GM10248 (cell line): ENCODE measurements around the gene ZNF653.

Experiments used
- CTCF ChIA-PET: fragments of 300-600 bp; sonication (Branson Sonifier 250); formaldehyde crosslinking; extraction: SDS; loops from one replicate; lab custom pipeline; 2021; ENCODE audit warnings: antibody characterized with exemption; lab: Yijun Ruan, JAX
- POLR2A ChIA-PET: fragments of 350-650 bp; sonication (Branson Sonifier 250); formaldehyde crosslinking; extraction: SDS; loops from one replicate; lab custom pipeline; 2020; ENCODE audit warnings: antibody characterized with exemption; lab: Yijun Ruan, JAX
- DNase-seq: peaks from one replicate; pipeline ENCODE4 v3.0.0; 2012; ENCODE audit errors: extremely low spot score
- TF ChIP-seq, protein P1 (sequence below): IDR thresholded peaks from 2 replicates; pipeline ENCODE4 v1.5.1; 2012; ENCODE audit warnings: mild to moderate bottlenecking, low read depth; ENCODE audit errors: extremely low read depth, missing control alignments, control extremely low read depth

Gene ZNF653

DNA sequence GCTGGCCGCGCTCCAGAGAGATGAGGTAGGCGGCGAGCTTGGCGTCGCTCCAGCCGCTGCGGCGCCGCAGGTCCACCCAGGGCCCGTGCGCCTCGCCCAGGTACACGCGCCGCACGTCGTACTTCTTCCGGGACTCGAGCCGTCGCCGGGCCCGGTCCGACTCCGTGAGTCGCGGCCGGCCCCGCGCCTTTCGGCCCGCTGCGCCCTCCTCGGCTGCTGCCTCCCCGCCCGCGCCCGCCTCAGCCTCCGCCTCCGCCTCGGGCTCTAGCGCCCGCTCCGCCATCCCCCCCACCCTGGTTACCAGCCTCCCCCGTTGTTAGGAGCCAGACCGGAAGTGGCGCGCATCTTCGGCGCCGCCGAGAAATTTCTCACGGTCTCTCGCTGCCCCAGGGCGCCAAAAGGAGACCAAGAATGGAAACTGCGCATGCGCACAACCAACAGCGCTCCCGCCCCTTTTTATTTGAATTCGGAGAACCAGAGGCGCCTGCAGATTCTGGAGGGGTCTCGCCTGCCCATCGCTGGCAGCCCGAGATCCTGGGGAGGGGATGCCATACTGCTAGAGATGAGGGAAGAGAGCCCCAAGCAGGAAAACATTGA, at the start of gene ZNF653:
Gene ZNF653, minus strand, starts transcription at position 336 of the 597 bp plus-strand sequence. Its CDS starts 53 bp downstream, at position 283.
- peak; percentile 97 for DNase-seq
- ChIA-PET CTCF (interaction anchor here (1.4 kb wide), 1 partner anchor 23 kb away, joined by 5 read pairs; no protein-coding TSS in a partner anchor), POLR2A (no interaction called here)
- TF ChIP-seq, protein P1, sequence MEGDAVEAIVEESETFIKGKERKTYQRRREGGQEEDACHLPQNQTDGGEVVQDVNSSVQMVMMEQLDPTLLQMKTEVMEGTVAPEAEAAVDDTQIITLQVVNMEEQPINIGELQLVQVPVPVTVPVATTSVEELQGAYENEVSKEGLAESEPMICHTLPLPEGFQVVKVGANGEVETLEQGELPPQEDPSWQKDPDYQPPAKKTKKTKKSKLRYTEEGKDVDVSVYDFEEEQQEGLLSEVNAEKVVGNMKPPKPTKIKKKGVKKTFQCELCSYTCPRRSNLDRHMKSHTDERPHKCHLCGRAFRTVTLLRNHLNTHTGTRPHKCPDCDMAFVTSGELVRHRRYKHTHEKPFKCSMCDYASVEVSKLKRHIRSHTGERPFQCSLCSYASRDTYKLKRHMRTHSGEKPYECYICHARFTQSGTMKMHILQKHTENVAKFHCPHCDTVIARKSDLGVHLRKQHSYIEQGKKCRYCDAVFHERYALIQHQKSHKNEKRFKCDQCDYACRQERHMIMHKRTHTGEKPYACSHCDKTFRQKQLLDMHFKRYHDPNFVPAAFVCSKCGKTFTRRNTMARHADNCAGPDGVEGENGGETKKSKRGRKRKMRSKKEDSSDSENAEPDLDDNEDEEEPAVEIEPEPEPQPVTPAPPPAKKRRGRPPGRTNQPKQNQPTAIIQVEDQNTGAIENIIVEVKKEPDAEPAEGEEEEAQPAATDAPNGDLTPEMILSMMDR: no peak

DNA sequence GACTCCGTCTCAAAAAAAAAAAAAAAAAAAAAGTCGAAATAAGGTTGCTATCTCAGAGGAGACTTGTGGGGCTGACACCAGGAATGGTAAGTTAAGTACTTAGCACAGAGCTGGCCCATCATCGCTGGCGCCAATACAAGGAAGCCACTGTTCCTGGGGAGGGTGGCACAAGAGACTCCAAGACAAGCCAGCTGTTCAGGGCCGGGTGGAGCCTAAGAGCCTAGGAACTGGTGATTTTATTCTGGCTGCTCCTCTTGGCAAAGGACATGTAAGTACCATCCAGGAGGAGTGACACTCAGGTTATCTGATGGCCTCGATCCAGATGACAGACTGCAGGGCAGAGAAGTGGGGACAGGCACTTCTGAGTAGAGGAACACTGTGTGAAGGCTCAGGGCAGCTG, 49.6 kb upstream of the ZNF653 start:
- no peak for DNase-seq
- TF ChIP-seq, protein P1: no peak
- ChIA-PET POLR2A (interaction anchor here (0.6 to 0.7 kb wide), 2 partner anchors 357 to 439 kb away, joined by 4 to 5 read pairs; no protein-coding TSS in a partner anchor), CTCF (interaction anchor here (1.3 to 2.0 kb wide), 3 partner anchors 9 to 180 kb away, joined by 3 to 8 read pairs (median 3); no protein-coding TSS in a partner anchor)

- ChIA-PET POLR2A (no interaction called here), CTCF (interaction anchor here (0.8 to 2.0 kb wide), 3 partner anchors 18 to 179 kb away, joined by 3 to 8 read pairs (median 3); no protein-coding TSS in a partner anchor)
- TF ChIP-seq, protein P1: no peak
- peak; percentile 56 for DNase-seq
Observed at GRCh38 chr19:11554160-11554559, 48.5 kb upstream of the ZNF653 start.

- ChIA-PET POLR2A (no interaction called here), CTCF (no interaction called here)
- TF ChIP-seq, protein P1: no peak
- no peak for DNase-seq
Observed at GRCh38 chr19:11552666-11553372, 47.2 kb upstream of the ZNF653 start.

- TF ChIP-seq, protein P1: peak; percentile 33
- CTCF ChIA-PET: interaction anchor here (0.7 to 1.9 kb wide), 2 partner anchors 9 to 16 kb away, joined by 3 to 6 read pairs; no protein-coding TSS in a partner anchor
- peak; percentile 29 for DNase-seq
- POLR2A ChIA-PET: no interaction called here
Observed at GRCh38 chr19:11551603-11552235, 46.1 kb upstream of the ZNF653 start.

- ChIA-PET CTCF (interaction anchor here (1.7 to 2.9 kb wide), 3 partner anchors 14 to 68 kb away, joined by 4 to 10 read pairs (median 4); no protein-coding TSS in a partner anchor), POLR2A (no interaction called here)
- TF ChIP-seq, protein P1: no peak
- DNase-seq: no peak
Observed at GRCh38 chr19:11550265-11550664, 44.6 kb upstream of the ZNF653 start.
